GM12872 (cell line): ENCODE measurements around the gene PPP2R5E.

Experiments used
- CTCF ChIP-seq: IDR thresholded peaks from 3 replicates; pipeline ENCODE4 v1.5.1; 2011; ENCODE audit warnings: low read depth, mild to moderate bottlenecking, low read length, moderate library complexity; ENCODE audit not compliant: insufficient read depth

PPP2R5E gene

DNA sequence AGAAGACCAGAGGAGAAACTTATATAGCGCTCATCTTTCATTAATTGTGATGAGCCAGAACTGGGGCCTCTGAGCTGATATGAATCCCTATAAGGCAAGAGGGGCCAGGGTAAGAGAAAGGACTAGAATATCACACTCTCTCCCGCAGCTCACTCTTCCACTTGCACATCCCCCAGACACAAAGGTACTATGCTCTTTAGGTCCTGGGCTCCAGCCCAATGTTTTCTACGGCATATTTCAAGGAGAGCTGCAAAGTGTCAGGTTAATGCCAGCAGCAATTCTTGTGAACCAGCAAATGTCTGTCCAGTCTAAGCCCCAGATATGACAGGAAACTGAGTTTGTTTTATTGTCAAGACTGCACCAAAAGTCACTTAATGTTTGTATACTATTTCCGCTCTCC, 29.4 kb downstream of the PPP2R5E start:
- TF ChIP-seq CTCF = no peak

- TF ChIP-seq CTCF = no peak
These were observed 30.3 kb downstream of the PPP2R5E start for GRCh38 chr14:63512861-63513260.

DNA sequence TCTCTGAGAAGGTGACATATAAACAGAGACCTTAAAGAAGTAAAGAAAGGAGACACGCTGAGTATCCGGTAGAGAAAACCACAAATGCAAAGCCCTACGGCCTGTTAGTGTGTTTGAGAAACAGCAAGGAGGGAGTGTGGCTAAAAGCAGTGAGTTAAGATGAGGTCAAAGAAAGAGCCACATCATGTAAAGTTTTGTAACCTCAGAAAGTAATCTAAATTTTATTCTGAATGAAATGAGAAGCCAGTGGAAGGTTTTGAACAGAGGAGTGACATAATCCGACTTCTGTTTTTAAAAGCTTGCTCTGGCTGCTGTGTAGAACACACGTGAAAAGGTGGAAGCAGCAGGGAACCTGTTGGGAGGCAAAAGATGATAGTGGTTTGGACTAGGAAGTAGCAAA, 32.6 kb downstream of the PPP2R5E start:
- no peak for TF ChIP-seq CTCF

DNA sequence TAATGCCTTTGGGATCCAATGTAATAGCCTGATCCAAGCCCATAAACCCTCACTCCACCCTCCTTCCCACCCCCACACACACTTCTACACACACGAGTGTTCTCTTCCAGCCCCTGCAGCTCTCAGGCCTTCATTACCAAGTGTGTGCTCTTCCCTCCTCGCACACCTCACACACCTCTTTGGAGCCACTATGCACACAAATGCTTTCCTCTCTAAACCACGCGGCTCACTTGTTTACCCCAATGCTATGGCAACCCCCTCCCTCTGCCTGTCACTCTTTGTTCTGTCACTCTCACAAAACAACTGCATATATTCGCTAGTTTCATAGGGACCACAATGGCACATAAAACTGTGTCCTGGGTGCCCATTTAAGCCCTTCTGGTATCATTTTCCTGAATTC, 35.1 kb downstream of the PPP2R5E start:
- TF ChIP-seq CTCF = no peak

- no peak for TF ChIP-seq CTCF
These were observed 38.5 kb downstream of the PPP2R5E start for GRCh38 chr14:63504648-63505047.

DNA sequence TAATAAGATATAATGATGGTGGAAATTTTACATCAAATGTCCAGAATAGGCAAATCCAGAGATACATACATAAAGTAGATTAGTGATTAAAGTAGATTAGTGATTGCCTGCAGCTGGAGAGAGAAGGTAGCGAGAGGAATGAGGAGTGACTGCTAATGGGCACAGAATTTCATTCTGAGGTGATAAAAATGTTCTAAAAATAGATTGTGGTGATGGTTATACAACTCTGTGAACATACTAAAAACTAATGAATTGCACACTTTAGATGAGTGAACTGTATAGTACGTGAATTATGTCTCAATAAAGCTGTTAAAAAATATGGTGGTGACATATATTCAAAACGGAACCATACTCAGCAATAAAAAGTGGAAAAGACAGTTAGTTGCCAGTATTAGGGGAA, 41.7 kb downstream of the PPP2R5E start:
- TF ChIP-seq CTCF = no peak

DNA sequence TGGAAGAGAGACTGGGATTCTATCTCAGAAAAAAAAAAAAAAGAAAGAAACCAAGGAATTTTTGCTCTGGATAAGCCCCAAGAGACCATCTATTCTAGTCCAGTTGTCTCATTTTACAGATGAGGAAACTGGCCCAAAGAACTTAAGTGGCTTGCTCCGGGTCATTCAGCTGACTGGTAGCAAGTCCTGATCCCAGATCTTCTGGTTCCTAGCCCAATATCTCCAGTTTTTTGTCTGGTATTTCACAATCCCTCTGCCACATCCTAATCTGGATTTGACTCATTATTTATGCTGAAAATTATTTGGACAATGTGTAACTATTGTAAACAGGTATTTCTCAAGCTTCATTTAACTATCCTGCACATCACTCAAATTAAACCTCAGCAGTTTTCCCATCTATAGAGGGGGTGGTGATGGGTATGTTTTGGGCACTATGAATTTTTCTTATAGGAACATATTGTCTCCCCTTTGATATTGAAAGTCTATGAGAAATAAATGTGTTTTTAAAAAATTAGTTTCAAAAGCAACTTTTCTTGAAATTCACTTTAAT, 43.4 kb downstream of the PPP2R5E start:
- TF ChIP-seq CTCF = no peak
